Thyroid gland (tissue), 4 donors: ENCODE measurements around the gene ASPM.

Experiments
- CTCF ChIP-seq, 6 experiments: fragments of 200-600 bp in 3 of 6; fragments of 450-650 bp in 3 of 6; sonication (generic) in 3 of 6; IDR thresholded peaks; one replicate each; pipeline ENCODE4 v1.5.1; 2016 to 2019; ENCODE audit warnings: antibody characterized with exemption in 6 of 6, mild to moderate bottlenecking in 2 of 6, inconsistent platforms in 1 of 6, moderate library complexity in 1 of 6
- POLR2A ChIP-seq, 2 donors: fragments of 450-650 bp; IDR thresholded peaks; one replicate each; pipeline ENCODE4 v1.6.1; 2017; ENCODE audit warnings: antibody characterized with exemption in 2 of 2, mild to moderate bottlenecking in 2 of 2, moderate library complexity in 1 of 2

DNA sequence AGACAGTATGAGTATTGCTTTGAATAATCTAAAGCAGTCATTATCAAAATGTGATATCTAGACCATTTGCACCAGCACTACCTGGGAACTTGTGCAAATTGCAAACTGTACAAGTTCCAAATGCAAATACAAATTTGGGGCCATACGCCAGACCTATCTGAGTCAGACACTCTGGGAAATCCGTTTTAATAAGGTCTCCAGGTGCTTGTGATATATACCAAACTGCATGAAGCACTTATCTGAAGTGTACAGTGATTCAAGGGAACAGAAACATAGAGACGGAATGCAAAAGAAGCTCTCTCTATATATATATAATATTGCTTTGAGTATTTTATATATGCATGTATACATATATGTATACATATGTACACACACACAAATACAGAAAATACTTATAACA, 36.2 kb upstream of the ASPM start:
- TF ChIP-seq CTCF (IDR thresholded peaks at IDR 0.05) (no peak), POLR2A (IDR thresholded peaks at IDR 0.05) (no peak)
